ENCODE results near the gene EIF6. TPM values are rescaled to one million over a fixed set of nuclear protein-coding genes. Genes with fewer than 3 reads are reported as not detected.
A peak's percentile ranks its signal among the peaks of the same experiment; 100 is the strongest.

The EIF6 gene
- total RNA-seq, 1 donor from 2014 or later, result 72.6 TPM

DNA sequence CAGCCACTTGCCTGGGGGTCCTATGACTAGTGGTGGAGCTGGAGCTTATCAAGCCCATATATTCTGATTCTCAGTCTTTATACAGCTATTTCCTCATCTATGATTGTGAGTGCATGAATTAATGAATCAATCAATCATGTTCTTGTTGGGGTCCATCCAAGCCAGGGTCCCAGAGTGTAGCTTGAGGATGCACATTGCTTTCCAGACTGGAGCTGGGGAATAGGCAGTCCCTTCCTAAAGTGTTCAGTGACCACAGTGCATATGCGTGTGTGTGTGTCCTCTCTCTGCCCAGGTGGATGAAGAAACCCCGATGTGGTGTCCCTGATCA lies 33.0 kb downstream of the EIF6 start:
- Histone ChIP-seq H3K27me3 (ENCODE audit: low read depth) (no peaks in the 10 kb centered on the region), H3K27ac (no peak overlapping the region), H3K9me3 (no peaks in the 10 kb centered on the region), H3K36me3 (peaks cover 7% of the 10 kb centered on the region), H3K4me3 (no peak overlapping the region), H3K4me1 (no peaks in the 10 kb centered on the region)
- peak in 1 of 2 donors; percentile 24 for ATAC-seq
- DNase-seq, result no peak
- TF ChIP-seq, protein P1, sequence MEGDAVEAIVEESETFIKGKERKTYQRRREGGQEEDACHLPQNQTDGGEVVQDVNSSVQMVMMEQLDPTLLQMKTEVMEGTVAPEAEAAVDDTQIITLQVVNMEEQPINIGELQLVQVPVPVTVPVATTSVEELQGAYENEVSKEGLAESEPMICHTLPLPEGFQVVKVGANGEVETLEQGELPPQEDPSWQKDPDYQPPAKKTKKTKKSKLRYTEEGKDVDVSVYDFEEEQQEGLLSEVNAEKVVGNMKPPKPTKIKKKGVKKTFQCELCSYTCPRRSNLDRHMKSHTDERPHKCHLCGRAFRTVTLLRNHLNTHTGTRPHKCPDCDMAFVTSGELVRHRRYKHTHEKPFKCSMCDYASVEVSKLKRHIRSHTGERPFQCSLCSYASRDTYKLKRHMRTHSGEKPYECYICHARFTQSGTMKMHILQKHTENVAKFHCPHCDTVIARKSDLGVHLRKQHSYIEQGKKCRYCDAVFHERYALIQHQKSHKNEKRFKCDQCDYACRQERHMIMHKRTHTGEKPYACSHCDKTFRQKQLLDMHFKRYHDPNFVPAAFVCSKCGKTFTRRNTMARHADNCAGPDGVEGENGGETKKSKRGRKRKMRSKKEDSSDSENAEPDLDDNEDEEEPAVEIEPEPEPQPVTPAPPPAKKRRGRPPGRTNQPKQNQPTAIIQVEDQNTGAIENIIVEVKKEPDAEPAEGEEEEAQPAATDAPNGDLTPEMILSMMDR (IDR thresholded peaks at IDR 0.05), result no peak
- intact Hi-C loops (cut with DNase I), result no loop called here

DNA sequence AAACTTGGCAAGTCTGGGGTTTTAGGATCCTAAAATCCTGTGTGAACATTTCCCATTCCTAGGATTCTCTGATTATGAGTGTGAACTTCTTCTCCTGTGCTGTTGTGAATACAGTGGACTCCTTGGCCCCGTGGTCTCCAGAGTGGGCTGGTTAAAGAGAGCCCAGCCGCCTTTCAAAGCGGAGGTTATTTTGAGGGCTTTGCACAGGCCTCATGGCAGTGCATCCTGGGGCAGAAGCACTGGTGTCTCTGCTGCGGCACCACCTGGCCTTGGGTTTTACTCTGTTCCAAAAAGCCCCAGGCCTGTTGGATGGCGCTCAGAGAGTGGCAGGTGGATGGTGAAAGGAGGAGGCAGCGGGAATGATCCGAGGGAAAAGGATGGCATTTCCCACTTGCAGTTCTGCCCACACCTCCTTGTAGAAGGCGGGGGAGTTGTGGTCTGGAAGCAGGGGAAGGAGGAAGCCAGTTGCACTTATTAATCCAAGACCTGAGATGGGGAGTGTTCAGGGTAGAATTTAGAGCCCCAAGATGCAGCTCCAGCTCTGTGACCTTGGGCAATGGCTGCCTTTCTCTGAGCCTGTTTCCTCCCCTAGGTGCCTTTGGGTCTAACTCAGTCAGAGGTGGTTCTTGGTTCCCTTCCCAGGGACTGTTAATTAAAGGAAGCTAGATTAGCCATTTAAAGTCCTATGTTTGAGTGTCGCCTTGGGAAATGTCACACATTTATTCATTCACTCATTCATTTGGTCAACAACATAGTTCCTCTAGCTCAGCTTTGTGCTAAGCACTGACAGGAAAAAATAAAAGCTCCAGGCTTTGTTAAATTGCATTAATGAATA lies 35.7 kb downstream of the EIF6 start:
- intact Hi-C loops (cut with DNase I), result no loop called here
- DNase-seq (no peak), ATAC-seq (no peak)
- H3K27me3 ChIP-seq (ENCODE audit: low read depth), result no peaks in the 10 kb centered on the region
- no peaks in the 10 kb centered on the region for H3K36me3 ChIP-seq
- H3K9me3 ChIP-seq, result no peaks in the 10 kb centered on the region
- H3K27ac ChIP-seq, result no peak overlapping the region
- H3K4me1 ChIP-seq, result no peaks in the 10 kb centered on the region
- no peak overlapping the region for H3K4me3 ChIP-seq
- TF ChIP-seq, protein P1 (IDR thresholded peaks at IDR 0.05), result no peak

DNA sequence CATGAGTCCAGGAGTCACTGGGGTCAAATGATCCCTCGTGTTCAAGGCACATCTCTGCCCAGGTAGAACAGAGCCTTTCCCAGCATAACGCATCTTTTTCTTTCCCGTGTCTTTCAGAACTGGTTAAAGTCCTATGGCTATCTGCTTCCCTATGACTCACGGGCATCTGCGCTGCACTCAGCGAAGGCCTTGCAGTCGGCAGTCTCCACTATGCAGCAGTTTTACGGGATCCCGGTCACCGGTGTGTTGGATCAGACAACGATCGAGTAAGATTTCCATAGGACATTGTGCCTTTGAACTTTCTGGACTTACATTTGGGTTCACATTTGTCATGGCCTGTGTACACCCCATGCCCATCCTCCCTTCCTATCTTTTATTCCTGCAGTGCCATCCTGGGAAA lies 37.8 kb downstream of the EIF6 start:
- TF ChIP-seq, protein P1 (IDR thresholded peaks at IDR 0.05), result no peak
- Histone ChIP-seq H3K4me3 (no peak overlapping the region), H3K4me1 (no peaks in the 10 kb centered on the region), H3K27me3 (ENCODE audit: low read depth) (no peaks in the 10 kb centered on the region), H3K9me3 (no peaks in the 10 kb centered on the region), H3K36me3 (no peaks in the 10 kb centered on the region), H3K27ac (no peak overlapping the region)
- no peak for DNase-seq
- ATAC-seq, result no peak
- intact Hi-C loops (cut with DNase I), result no loop called here

DNA sequence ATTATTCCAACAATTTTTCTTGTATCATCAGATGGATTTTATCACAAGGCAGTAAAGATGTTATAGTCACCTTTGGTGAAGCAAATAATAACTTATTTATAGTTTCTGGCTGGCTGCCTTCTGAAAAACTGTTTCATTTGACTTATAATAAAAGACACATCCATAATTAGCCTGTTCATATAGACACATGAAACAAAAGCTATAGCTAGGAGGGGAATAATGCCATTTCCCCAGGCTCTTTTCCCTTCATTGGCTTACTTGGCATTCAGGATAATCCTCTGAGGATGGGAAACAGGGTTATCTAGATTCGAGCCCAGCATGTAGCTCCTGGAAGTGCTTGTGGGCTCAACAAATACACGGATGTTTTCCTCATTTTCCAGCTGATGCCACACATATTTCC lies 40.6 kb downstream of the EIF6 start:
- Histone ChIP-seq H3K27me3 (ENCODE audit: low read depth) (no peaks in the 10 kb centered on the region), H3K9me3 (no peaks in the 10 kb centered on the region), H3K36me3 (no peaks in the 10 kb centered on the region), H3K4me3 (no peak overlapping the region), H3K4me1 (no peaks in the 10 kb centered on the region), H3K27ac (no peak overlapping the region)
- no peak for DNase-seq
- intact Hi-C loops (cut with DNase I), result no loop called here
- ATAC-seq, result no peak
- TF ChIP-seq, protein P1 (IDR thresholded peaks at IDR 0.05), result no peak

DNA sequence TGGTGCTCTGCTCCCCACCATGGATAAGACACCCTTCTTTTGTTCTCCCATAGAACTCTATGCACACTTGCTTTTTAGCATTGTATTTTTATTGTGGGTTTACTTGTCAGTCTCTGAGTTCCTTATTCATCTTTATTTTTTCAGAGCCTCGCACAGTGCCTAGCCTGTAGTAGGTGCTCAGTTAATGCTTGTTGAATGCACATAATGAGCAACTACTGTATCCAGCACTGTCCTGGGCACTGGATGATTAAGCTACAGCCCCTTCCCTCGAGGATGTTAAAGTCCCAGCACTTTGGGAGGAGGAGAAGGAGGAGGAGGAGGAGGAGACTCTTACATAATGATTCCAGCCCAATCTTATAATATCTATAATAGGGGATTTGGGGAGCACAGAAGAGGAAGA lies 41.3 kb downstream of the EIF6 start:
- TF ChIP-seq, protein P1 (IDR thresholded peaks at IDR 0.05), result no peak
- Histone ChIP-seq H3K4me3 (no peak overlapping the region), H3K27ac (no peak overlapping the region), H3K36me3 (no peaks in the 10 kb centered on the region), H3K27me3 (ENCODE audit: low read depth) (no peaks in the 10 kb centered on the region), H3K4me1 (no peaks in the 10 kb centered on the region), H3K9me3 (no peaks in the 10 kb centered on the region)
- no peak for ATAC-seq
- no peak for DNase-seq
- intact Hi-C loops (cut with DNase I), result no loop called here

Measured in lower lobe of right lung (tissue), 2 donors.